ENCODE data around the gene MYO18B.

Gene MYO18B

GRCh38 chr22:25833091-25833490 lies 91.1 kb downstream of the MYO18B start:
- no peak for DNase-seq

DNA sequence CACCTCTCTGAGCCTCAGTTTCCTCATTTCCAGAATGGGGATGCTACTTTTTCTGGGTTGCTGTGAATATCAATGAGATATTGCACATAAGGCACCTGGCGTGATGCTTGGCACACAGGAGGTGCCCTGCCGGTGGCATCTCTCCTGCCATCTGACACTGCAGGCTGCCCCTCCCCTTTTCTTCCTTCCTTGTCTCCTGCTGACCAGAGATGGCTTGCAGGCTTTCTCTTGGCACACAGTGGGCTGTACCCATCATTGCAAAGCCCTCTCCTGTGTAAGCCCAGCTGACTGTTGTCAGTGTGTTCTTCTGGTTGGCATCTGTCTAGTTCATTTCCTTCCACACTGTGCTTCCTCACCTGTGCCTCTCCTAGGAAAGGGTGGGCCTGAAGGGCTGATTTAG lies 91.7 kb downstream of the MYO18B start:
- no peak for DNase-seq

- DNase-seq = no peak
Observed at GRCh38 chr22:25834490-25834889, 92.5 kb downstream of the MYO18B start.

- no peak for DNase-seq
Observed at GRCh38 chr22:25835348-25835747, 93.4 kb downstream of the MYO18B start.

GRCh38 chr22:25837288-25837900 lies 95.4 kb downstream of the MYO18B start:
- DNase-seq = no peak

DNA sequence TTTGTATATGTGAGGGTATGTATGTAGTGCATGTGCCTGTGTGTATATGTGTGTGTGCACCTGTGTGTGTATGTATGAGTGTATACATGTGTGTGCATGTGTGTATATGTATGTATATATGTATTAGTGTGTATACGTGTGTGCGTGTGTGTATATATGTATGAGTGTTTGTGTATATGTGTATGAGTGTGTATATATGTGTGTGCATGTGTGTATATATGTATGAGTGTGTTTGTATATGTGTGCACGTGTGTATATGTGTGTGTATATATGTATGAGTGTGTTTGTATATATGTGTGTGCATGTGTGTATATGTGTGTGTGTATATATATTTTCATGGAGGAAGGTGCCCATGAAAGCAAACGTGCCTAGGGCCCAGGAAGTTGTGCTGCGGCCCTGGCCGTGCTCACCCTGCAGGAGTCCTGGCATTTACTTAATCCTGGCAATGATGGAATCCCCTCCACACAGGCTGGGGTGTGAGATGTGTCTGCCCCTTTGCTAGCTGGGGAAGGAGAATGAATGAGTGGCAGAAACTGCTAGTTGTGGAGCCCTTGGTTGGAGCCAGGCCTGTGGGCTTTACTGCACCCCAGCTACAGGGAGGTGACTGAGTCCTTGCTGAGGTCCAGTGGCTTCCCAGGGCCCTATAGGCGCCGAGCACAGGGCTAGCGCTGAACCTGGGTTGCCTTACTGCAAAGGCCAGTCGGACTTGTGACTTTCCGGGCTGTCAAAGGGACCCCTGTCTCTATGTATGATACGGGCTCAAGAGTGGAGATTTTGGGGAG lies 97.2 kb downstream of the MYO18B start:
- no peak for DNase-seq

- no peak for DNase-seq
Observed at GRCh38 chr22:25839755-25840154, 97.8 kb downstream of the MYO18B start.

DNA sequence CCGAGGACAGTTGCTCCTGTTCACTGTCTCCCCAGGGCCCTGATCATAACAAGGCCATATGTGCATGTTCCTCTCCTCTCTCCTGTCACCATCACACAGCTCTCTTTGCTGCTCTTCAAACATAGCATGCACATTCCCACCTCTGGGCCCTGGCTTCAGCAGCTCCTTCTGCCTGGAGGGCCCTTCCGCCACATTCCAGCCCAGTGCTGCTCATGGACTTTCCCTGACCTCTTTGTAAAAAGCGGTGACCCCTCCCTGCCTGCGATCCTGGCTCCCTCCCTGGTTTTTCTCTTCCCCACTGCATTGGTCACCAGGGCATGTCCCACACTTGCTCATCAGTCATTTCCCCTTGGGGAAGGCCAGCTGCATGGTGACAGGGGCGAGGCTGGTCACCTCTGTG lies 98.2 kb downstream of the MYO18B start:
- no peak for DNase-seq

- DNase-seq = no peak
Observed at GRCh38 chr22:25840891-25841290, 98.9 kb downstream of the MYO18B start.

- DNase-seq = no peak
Observed at GRCh38 chr22:25841775-25842174, 99.8 kb downstream of the MYO18B start.

DNA sequence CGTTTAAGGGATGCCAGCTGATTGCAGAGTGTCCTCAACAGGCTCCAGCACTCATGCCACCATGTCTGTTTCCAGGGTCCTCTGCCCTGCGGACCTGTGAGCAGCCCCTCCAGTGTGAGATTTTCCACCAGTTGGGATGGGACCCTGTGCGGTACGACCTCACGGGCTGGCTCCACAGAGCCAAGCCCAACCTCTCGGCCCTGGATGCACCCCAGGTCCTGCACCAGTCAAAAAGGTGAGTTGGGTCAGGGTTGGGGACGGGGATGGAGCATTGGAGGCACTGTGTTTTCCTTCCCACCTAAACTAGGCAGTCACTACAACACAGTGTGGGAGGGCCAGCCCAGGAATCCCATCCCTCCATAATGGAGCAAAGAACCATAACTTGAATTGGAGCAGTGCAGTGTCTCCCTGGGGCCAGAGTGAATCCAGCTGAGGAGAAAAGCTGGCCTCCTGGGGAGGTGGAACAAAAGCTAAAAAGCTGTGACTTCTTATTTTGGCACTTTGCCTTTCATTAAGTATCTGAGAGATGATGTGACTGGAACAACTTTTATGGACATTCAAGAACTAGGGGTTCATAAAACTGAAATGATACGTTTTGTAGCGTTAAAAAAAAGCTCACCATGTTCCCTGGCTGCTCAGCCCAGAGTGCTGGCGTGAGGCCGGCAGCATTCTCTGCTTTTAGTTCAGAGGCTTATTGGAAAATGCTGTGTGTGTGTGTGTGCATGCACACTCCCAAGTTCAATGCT lies 101.8 kb downstream of the MYO18B start:
- no peak for DNase-seq

DNA sequence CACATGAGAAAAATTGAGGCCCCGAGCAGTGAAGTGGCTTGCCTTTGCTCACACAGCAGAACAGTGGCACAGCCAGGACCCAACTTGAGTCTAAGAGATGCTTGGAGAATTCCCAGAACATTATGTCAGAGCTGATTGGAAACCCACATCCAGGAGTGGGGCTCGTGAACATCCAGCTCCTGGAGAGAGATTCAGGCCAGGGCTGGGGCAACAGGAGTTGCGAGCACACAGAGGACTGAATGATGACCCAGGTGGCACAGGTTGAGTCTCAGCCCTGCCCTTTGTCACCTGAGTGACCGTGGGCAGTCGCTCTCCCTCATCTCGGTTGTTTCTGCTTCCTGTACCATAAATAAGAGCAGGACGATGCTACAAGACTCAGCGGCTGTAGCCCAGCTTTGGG lies 102.6 kb downstream of the MYO18B start:
- no peak for DNase-seq

- DNase-seq = no peak
Observed at GRCh38 chr22:25845985-25846745, 104.2 kb downstream of the MYO18B start.

GRCh38 chr22:25847451-25847850 lies 105.5 kb downstream of the MYO18B start:
- no peak for DNase-seq

DNA sequence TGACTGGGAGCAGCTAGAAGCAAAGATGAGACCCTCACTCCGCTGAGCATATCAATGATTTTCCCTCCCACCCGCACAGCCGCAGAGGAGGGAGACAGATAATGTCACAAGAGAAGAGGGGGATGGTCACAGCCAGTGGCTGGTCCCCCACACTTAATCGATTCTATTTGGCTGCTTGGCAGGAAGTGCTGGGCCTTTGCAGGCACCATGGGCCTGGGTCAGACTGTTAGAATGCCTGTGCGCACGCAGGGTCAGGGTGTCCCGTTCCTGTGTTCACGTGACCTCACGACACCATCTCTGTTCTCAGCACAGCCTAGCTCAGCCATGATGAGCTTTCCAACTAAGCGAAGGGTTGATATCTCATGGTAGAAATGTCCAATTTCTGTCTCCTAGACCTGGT lies 107.0 kb downstream of the MYO18B start:
- no peak for DNase-seq

DNA sequence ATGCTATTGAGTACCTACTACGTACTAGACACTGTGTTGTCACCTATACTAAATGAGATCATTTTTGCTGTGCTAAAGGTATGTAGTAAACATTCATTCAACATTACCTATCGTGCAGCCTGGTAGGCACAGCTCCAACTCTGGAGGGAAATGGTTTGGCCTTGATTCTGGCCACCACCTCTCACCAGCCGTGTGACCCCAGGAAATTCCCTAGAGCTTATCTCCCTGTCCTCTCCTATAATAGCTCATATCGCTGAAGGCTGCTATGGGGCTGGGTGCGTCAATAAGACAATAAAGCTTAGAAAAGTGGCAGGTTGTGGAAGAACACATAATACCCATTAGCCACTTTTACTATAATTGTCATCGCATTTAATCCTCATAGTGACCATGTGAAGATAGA lies 107.5 kb downstream of the MYO18B start:
- no peak for DNase-seq

GRCh38 chr22:25852223-25852622 lies 110.2 kb downstream of the MYO18B start:
- no peak for DNase-seq

- no peak for DNase-seq
Observed at GRCh38 chr22:25853078-25853477, 111.1 kb downstream of the MYO18B start.

- peak; percentile 58 for DNase-seq
Observed at GRCh38 chr22:25853501-25854284, 111.7 kb downstream of the MYO18B start.

DNA sequence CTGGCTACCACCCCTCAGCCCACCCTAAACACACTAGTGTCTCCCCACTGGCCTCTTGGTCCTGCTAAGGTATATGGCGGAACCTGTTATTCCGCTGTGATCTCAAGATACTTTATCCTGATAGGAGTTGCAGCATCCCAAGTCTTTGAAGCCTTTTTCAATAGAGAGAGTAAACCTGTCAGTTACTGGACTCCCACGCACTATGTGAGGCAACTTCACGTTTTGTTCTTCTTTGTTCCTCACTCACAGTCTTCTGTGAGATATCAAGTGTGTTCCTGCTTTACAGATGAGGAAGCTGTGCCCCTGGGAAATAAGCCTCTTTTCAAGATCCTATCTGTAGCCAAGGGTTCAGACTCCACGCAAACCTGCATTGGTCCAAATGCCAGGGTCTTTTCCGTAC lies 127.8 kb downstream of the MYO18B start:
- no peak for DNase-seq

GRCh38 chr22:25874327-25874726 lies 132.3 kb downstream of the MYO18B start:
- no peak for DNase-seq

- DNase-seq = no peak
Observed at GRCh38 chr22:25875461-25875860, 133.5 kb downstream of the MYO18B start.
